Measurements from ENCODE around the gene CSNK1G1. TPM values are rescaled to one million over a fixed set of nuclear protein-coding genes. Genes with fewer than 3 reads are reported as not detected.

The CSNK1G1 gene
- polyA plus RNA-seq, 1 of the 3 experiments (the other 2 are of a cell fraction), result 10.2 TPM

DNA sequence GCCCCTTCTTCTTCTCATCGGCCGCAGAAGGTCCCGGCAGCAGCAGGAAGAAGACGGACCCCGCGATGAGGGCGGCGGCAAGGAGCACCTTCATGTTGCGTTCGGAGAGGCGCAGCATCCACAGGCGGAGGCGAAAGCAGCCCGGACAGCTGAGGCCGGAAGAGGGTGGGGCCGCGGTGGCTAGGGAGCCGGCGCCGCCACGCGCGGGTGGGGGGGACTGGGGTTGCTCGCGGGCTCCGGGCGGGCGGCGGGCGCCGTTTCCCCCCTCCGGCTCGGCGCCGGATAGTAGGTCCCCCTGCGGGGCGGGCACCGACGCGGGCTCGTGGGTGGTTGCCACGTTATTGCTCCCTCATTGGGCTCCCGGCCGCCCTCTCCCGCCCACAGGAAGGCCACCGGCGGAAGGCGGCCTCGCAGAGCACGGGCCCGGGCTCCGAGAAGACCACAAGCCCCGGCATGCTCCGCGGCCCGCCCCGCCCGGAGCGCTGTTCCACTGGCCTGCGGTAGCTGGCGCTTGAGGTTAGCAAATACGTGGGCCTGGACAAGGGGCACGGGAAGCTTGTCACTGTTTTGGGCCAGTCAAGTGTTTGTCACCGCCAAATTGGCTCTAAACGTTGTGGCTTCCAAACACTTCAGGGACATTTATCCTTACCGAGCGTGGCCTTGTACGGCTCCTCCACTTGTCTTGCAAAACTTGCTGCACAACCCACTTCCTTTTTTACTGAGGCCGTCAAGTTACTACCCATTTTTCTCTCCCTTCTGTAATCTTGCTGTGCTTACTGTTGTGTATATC, 192.9 kb downstream of the CSNK1G1 start, which contains the start of gene PPIB (continued):
- TF ChIP-seq CTCF (IDR thresholded peaks at IDR 0.05) (peak; percentile 54), MAX (IDR thresholded peaks at IDR 0.05; ENCODE audit: low read depth) (peak; percentile 36; the same call in 1 of the 2 replicates), SIN3A (IDR thresholded peaks at IDR 0.05; ENCODE audit: borderline replicate concordance, low read depth, low read length) (peak; percentile 74; the same call in 1 of the 2 replicates), USF2 (IDR thresholded peaks at IDR 0.05; ENCODE audit: borderline replicate concordance, low read depth, low read length) (no peak), MEF2A (IDR thresholded peaks at IDR 0.05; ENCODE audit: borderline replicate concordance, low read depth) (no peak), SMC3 (IDR thresholded peaks at IDR 0.05; ENCODE audit: low read depth, low read length) (peak; percentile 62), GABPA (IDR thresholded peaks at IDR 0.05; ENCODE audit: low read depth) (peak; percentile 81), FOXM1 (IDR thresholded peaks at IDR 0.05; ENCODE audit: low read depth) (no peak), NFIC (IDR thresholded peaks at IDR 0.05; ENCODE audit: borderline replicate concordance) (no peak), MXI1 (IDR thresholded peaks at IDR 0.05; ENCODE audit: low read depth, low read length) (peak; percentile 86), CHD2 (IDR thresholded peaks at IDR 0.05; ENCODE audit: low read length, partially characterized antibody) (peak; percentile 82), ELF1 (IDR thresholded peaks at IDR 0.05) (peak; percentile 69), RAD21 (IDR thresholded peaks at IDR 0.05; ENCODE audit: low read length) (peak; percentile 84), EP300 (IDR thresholded peaks at IDR 0.05; ENCODE audit: borderline replicate concordance in 1 of 2, low read depth in 1 of 2, low read length in 1 of 2) (peak in 1 of 2 experiments; percentile 66; a peak in 1 of 4 replicates), RXRA (IDR thresholded peaks at IDR 0.05; ENCODE audit: borderline replicate concordance, low read depth) (no peak), TEAD4 (IDR thresholded peaks at IDR 0.05; ENCODE audit: borderline replicate concordance, insufficient read depth) (no peak), TAF1 (IDR thresholded peaks at IDR 0.05; ENCODE audit: borderline replicate concordance, low read depth, low read length) (peak; percentile 95), GATA2 (CRISPR knock-in tag; IDR thresholded peaks at IDR 0.05) (no peak), FOXJ3 (CRISPR knock-in tag; IDR thresholded peaks at IDR 0.05) (no peak), FOSL2 (IDR thresholded peaks at IDR 0.05; ENCODE audit: borderline replicate concordance, low read depth) (no peak), NRF1 (IDR thresholded peaks at IDR 0.05; ENCODE audit: low read depth, low read length) (no peak), POLR2AphosphoS5 (IDR thresholded peaks at IDR 0.05; ENCODE audit: low read depth, low read length) (peak; percentile 97), YY1 (IDR thresholded peaks at IDR 0.05; ENCODE audit: low read depth) (no peak), RCOR1 (IDR thresholded peaks at IDR 0.05; ENCODE audit: low read length) (peak; percentile 21; the same call in 1 of the 2 replicates), JUND (IDR thresholded peaks at IDR 0.05) (no peak), RFX5 (IDR thresholded peaks at IDR 0.05; ENCODE audit: low read length) (0 out of 2 replicates have a peak, but pooled peaks have one; percentile 37), EZH2phosphoT487 (IDR thresholded peaks at IDR 0.05; ENCODE audit: borderline replicate concordance, low read depth) (no peak)
- TF ChIP-seq, protein P1, sequence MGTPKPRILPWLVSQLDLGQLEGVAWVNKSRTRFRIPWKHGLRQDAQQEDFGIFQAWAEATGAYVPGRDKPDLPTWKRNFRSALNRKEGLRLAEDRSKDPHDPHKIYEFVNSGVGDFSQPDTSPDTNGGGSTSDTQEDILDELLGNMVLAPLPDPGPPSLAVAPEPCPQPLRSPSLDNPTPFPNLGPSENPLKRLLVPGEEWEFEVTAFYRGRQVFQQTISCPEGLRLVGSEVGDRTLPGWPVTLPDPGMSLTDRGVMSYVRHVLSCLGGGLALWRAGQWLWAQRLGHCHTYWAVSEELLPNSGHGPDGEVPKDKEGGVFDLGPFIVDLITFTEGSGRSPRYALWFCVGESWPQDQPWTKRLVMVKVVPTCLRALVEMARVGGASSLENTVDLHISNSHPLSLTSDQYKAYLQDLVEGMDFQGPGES (IDR thresholded peaks at IDR 0.05; ENCODE audit: low read depth, low read length), result peak; percentile 38; the same call in 1 of the 2 replicates
- TF ChIP-seq, protein P2, sequence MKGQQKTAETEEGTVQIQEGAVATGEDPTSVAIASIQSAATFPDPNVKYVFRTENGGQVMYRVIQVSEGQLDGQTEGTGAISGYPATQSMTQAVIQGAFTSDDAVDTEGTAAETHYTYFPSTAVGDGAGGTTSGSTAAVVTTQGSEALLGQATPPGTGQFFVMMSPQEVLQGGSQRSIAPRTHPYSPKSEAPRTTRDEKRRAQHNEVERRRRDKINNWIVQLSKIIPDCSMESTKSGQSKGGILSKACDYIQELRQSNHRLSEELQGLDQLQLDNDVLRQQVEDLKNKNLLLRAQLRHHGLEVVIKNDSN (IDR thresholded peaks at IDR 0.05; ENCODE audit: borderline replicate concordance, low read depth), result 0 out of 2 replicates have a peak, but pooled peaks have one; percentile 9
- TF ChIP-seq, protein P3, sequence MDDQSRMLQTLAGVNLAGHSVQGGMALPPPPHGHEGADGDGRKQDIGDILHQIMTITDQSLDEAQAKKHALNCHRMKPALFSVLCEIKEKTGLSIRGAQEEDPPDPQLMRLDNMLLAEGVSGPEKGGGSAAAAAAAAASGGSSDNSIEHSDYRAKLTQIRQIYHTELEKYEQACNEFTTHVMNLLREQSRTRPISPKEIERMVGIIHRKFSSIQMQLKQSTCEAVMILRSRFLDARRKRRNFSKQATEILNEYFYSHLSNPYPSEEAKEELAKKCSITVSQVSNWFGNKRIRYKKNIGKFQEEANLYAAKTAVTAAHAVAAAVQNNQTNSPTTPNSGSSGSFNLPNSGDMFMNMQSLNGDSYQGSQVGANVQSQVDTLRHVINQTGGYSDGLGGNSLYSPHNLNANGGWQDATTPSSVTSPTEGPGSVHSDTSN (IDR thresholded peaks at IDR 0.05), result peak; percentile 38; the same call in 1 of the 2 replicates

Data from SK-N-SH (cell line).